Loucy (cell line): Measurements from ENCODE around the gene SNX11.

Experiments
- H2AFZ ChIP-seq: fragments of 200-600 bp; sonication (generic); 2 replicates; pipeline ENCODE4 v1.6.0; 2016; ENCODE audit warnings: antibody characterized with exemption, mild to moderate bottlenecking, low read length, moderate library complexity
- H3F3A ChIP-seq: fragments of 200-600 bp; 2 replicates; pipeline ENCODE4 v1.6.0; 2016; ENCODE audit warnings: antibody characterized with exemption, low read depth, mild to moderate bottlenecking
- H3K27me3 ChIP-seq: fragments of 200-600 bp; sonication (generic); 2 replicates; pipeline ENCODE4 v1.6.1; 2014; ENCODE audit warnings: low read length, mild to moderate bottlenecking; ENCODE audit not compliant: insufficient read depth, poor library complexity, severe bottlenecking
- H3K36me3 ChIP-seq: fragments of 200-600 bp; sonication (generic); 2 replicates; pipeline ENCODE4 v1.6.1; 2016; ENCODE audit warnings: low read length; ENCODE audit not compliant: insufficient read depth
- H3K4me1 ChIP-seq: fragments of 200-600 bp; sonication (generic); 2 replicates; pipeline ENCODE4 v1.5.1; 2014; ENCODE audit warnings: low read length, mild to moderate bottlenecking; ENCODE audit not compliant: insufficient read depth, poor library complexity, severe bottlenecking
- H3K4me2 ChIP-seq: fragments of 200-600 bp; sonication (generic); 2 replicates; pipeline ENCODE4 v1.6.0; 2014; ENCODE audit warnings: antibody characterized with exemption, low read length, low read depth, mild to moderate bottlenecking; ENCODE audit not compliant: poor library complexity, severe bottlenecking
- H3K4me3 ChIP-seq: fragments of 200-600 bp; sonication (generic); 2 replicates; pipeline ENCODE4 v1.5.1; 2014; ENCODE audit warnings: low read length, mild to moderate bottlenecking, mixed read lengths; ENCODE audit not compliant: poor library complexity, severe bottlenecking
- H3K79me2 ChIP-seq: fragments of 200-600 bp; sonication (generic); 2 replicates; pipeline ENCODE4 v1.6.1; 2014; ENCODE audit warnings: low read length; ENCODE audit not compliant: insufficient read depth
- H3K9ac ChIP-seq: fragments of 200-600 bp; sonication (generic); 2 replicates; pipeline ENCODE4 v1.6.0; 2014; ENCODE audit warnings: mild to moderate bottlenecking, low read depth, low read length, moderate library complexity; ENCODE audit not compliant: poor library complexity, severe bottlenecking
- H3K9me2 ChIP-seq: fragments of 200-600 bp; sonication (generic); replicated peaks from 2 replicates; pipeline ENCODE4 v1.6.1; 2016; ENCODE audit warnings: low read depth, low read length, mixed read lengths
- H3K9me3 ChIP-seq: fragments of 200-600 bp; sonication (generic); 2 replicates; pipeline ENCODE4 v1.6.1; 2014; ENCODE audit warnings: mild to moderate bottlenecking, antibody characterized with exemption, low read length, low read depth; ENCODE audit not compliant: insufficient read depth
- H4K20me1 ChIP-seq: fragments of 200-600 bp; sonication (generic); 2 replicates; pipeline ENCODE4 v1.6.0; 2014; ENCODE audit warnings: antibody characterized with exemption, low read length, mild to moderate bottlenecking; ENCODE audit not compliant: insufficient read depth, poor library complexity, severe bottlenecking
- EZH2phosphoT487 ChIP-seq: fragments of 200-600 bp; IDR thresholded peaks from 2 replicates; pipeline ENCODE4 v1.6.1; 2018; ENCODE audit warnings: antibody characterized with exemption, mild to moderate bottlenecking, moderate library complexity, borderline replicate concordance
- TF ChIP-seq, protein P1 (sequence below): fragments of 200-600 bp; sonication (generic); conservative IDR thresholded peaks from 2 replicates; pipeline ENCODE4 v1.5.1; 2014; ENCODE audit warnings: mild to moderate bottlenecking, antibody characterized with exemption, low read length

Gene SNX11

GRCh38 chr17:48148854-48149786 lies 41.6 kb downstream of the SNX11 start:
- Histone ChIP-seq H3K4me1 (peaks cover 27% of the 10 kb centered on the region), H3K4me2 (peak overlapping the region; percentile 76), H3K36me3 (no peaks in the 10 kb centered on the region), H2AFZ (no peak overlapping the region), H4K20me1 (no peaks in the 10 kb centered on the region), H3K27me3 (no peaks in the 10 kb centered on the region), H3K9ac (no peak overlapping the region), H3K4me3 (peak overlapping the region; percentile 54), H3K79me2 (no peaks in the 10 kb centered on the region), H3F3A (no peaks in the 10 kb centered on the region), H3K9me2 (no peaks in the 10 kb centered on the region), H3K9me3 (no peaks in the 10 kb centered on the region)
- TF ChIP-seq, protein P1, sequence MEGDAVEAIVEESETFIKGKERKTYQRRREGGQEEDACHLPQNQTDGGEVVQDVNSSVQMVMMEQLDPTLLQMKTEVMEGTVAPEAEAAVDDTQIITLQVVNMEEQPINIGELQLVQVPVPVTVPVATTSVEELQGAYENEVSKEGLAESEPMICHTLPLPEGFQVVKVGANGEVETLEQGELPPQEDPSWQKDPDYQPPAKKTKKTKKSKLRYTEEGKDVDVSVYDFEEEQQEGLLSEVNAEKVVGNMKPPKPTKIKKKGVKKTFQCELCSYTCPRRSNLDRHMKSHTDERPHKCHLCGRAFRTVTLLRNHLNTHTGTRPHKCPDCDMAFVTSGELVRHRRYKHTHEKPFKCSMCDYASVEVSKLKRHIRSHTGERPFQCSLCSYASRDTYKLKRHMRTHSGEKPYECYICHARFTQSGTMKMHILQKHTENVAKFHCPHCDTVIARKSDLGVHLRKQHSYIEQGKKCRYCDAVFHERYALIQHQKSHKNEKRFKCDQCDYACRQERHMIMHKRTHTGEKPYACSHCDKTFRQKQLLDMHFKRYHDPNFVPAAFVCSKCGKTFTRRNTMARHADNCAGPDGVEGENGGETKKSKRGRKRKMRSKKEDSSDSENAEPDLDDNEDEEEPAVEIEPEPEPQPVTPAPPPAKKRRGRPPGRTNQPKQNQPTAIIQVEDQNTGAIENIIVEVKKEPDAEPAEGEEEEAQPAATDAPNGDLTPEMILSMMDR: no peak
- no peak for TF ChIP-seq EZH2phosphoT487

DNA sequence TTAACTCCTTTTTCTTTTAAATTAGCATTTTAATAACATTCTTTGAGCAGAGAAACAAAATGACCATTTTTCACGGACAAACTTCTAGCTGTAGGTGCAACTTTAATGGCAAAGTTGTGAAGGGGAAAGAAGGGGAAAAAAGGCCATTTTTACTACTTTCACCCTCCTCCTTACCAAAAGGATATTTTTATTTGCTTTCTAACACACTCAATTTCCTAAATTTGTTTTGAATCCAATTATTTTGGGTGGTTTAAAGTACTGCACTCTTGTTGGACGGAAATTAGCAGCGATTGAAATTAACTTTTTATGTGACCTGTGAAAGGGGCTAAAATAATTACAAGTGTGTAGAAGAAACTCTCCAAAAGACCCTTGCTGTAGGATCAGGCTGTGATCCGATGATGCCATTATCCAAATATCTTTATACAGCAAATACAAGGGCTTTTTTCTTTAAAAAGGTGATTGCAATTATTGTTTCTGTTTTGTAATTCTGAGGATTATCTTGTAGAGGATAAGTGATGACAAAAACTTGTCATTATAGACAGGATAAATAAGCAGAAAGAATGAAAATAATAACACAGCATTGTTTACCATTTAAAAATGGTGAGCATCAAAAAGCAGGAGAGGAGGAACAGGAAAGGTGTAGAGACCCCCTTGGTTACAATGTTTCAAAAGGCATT lies 42.4 kb downstream of the SNX11 start:
- H3K27me3 ChIP-seq: no peaks in the 10 kb centered on the region
- no peak overlapping the region for H3K4me3 ChIP-seq
- H3K4me2 ChIP-seq: no peak overlapping the region
- no peak overlapping the region for H3K9ac ChIP-seq
- H3F3A ChIP-seq: no peaks in the 10 kb centered on the region
- TF ChIP-seq, protein P1: no peak
- no peak for TF ChIP-seq EZH2phosphoT487
- H3K36me3 ChIP-seq: no peaks in the 10 kb centered on the region
- H4K20me1 ChIP-seq: no peaks in the 10 kb centered on the region
- H2AFZ ChIP-seq: no peak overlapping the region
- H3K4me1 ChIP-seq: peaks cover 27% of the 10 kb centered on the region
- H3K9me2 ChIP-seq: no peaks in the 10 kb centered on the region
- no peaks in the 10 kb centered on the region for H3K9me3 ChIP-seq
- H3K79me2 ChIP-seq: no peaks in the 10 kb centered on the region

GRCh38 chr17:48150597-48151001 lies 43.0 kb downstream of the SNX11 start:
- peaks cover 27% of the 10 kb centered on the region for H3K4me1 ChIP-seq
- H3K9me2 ChIP-seq: no peaks in the 10 kb centered on the region
- no peaks in the 10 kb centered on the region for H3K27me3 ChIP-seq
- TF ChIP-seq, protein P1: no peak
- no peak for TF ChIP-seq EZH2phosphoT487
- no peak overlapping the region for H3K4me2 ChIP-seq
- no peaks in the 10 kb centered on the region for H3F3A ChIP-seq
- H3K4me3 ChIP-seq: no peak overlapping the region
- no peaks in the 10 kb centered on the region for H3K79me2 ChIP-seq
- H4K20me1 ChIP-seq: no peaks in the 10 kb centered on the region
- H3K36me3 ChIP-seq: no peaks in the 10 kb centered on the region
- no peak overlapping the region for H3K9ac ChIP-seq
- H2AFZ ChIP-seq: no peak overlapping the region
- no peaks in the 10 kb centered on the region for H3K9me3 ChIP-seq
